ENCODE measurements around the gene SCN1B.

Gene SCN1B

DNA sequence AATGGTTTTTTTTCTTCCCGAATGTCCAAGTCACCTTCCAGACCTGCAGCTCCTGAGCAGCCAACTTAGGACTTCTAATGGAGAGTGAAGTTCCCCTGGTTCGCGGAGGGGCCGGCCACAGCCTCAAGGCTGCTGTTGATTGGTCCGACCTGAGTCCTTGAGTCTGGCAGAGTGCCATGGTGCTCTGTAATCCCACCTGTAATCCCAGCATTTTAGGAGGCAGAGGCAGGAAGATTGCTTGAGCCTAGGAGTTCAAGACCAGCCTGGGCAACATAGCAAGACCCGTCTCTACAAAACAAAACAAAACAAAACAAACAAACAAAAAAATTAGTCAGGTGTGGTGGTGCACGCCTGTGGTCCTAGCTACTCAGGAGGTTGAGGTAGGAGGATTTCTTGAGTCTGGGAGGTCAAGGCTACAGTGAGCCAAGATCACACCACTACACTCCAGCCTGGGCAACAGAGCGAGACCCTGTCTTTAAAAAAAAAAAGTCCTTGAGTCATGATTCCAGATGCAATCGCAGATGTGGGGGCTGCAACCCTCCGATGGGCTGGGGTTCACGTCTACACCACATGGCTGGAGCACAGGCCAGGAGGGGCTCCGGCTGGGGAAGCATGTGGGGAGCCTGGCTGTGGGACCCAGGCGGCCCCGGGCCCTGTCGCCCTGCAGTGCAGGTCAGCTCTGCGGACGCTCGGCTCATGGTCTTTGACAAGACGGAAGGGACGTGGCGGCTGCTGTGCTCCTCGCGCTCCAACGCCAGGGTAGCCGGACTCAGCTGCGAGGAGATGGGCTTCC, 28.9 kb downstream of the SCN1B start:
- DNase-seq = no peak

DNA sequence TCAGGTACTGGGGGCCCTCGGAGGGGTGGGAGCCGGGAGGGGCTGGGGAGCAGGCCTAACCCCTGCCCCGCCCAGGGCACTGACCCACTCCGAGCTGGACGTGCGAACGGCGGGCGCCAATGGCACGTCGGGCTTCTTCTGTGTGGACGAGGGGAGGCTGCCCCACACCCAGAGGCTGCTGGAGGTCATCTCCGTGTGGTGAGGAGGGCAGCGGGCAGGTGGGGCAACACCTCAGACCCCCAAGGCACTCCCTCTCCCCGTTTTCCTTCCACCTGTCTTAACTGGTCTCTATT, 29.5 kb downstream of the SCN1B start:
- DNase-seq = no peak

DNA sequence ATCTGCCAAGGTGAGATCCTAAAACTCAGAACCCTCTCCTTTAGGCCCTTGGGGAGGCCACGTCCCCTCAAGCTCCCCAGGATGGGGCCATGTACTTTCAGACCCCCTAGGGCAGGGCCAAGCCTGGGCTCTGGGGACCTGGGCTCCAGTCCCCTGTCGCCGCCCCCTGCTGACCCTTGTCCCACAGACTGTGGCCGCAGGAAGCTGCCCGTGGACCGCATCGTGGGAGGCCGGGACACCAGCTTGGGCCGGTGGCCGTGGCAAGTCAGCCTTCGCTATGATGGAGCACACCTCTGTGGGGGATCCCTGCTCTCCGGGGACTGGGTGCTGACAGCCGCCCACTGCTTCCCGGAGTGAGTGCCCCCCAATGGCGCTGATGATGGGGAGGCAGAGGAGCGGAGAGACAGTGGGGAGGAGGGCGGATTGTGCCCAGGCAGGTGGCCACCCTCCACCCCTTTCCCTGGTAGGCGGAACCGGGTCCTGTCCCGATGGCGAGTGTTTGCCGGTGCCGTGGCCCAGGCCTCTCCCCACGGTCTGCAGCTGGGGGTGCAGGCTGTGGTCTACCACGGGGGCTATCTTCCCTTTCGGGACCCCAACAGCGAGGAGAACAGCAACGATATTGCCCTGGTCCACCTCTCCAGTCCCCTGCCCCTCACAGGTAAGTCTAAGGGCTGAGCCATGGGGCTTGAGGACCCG, 30.0 kb downstream of the SCN1B start:
- DNase-seq = no peak

DNA sequence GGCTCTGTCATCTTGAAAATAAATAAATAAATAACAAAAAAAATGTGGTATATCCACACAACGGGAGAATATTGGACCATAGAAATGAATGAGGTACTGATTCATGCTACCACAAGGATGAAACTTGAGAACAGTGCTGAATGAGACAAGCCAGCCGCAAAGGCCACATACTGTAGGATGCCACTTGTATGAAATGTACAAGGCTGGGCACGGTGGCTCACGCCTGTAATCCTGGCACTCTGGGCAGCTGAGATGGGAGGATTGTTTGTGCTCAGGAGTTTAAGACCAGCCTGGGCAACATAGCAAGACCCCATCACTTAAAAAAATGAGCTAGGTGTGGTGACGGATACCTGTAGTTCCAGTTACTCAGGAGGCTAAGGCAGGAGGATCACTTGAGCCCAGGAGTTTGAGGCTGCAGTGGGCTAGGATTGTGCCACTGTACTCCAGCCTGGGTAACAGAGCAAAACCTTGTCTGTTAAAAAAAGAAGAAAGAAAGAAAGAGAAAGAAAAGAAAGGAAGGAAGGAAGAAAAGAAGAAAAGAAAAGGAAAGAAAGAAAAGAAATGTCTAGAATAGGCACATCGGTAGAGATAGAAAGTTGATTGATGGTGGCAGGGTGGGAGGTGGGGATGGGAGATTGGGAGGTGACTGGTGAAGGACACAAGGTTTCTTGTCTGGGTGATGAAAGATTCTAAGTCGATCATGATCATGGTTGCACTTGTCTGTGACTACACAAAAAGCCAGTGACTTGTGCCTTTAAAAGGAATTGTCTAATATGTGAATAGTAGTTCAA, 31.5 kb downstream of the SCN1B start:
- DNase-seq = no peak

DNA sequence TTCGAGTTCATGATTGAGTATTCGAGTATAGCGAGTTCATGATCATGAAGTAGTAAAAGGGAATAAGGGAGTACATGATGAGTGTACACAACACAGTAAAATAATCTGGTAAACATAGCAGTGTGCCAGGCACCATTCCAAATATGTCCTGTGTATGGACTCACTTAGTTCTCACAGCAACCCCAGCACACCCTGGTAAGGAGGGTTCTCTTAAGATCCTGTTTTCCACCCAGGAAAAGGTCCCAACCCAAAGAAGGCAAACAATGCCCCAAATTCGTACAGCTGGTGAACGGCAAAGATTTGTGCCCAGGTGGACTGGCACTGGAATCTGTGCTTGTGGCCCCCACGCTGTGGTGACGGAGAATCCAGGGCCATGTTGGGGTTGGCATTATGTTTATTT, 32.7 kb downstream of the SCN1B start:
- no peak for DNase-seq

DNA sequence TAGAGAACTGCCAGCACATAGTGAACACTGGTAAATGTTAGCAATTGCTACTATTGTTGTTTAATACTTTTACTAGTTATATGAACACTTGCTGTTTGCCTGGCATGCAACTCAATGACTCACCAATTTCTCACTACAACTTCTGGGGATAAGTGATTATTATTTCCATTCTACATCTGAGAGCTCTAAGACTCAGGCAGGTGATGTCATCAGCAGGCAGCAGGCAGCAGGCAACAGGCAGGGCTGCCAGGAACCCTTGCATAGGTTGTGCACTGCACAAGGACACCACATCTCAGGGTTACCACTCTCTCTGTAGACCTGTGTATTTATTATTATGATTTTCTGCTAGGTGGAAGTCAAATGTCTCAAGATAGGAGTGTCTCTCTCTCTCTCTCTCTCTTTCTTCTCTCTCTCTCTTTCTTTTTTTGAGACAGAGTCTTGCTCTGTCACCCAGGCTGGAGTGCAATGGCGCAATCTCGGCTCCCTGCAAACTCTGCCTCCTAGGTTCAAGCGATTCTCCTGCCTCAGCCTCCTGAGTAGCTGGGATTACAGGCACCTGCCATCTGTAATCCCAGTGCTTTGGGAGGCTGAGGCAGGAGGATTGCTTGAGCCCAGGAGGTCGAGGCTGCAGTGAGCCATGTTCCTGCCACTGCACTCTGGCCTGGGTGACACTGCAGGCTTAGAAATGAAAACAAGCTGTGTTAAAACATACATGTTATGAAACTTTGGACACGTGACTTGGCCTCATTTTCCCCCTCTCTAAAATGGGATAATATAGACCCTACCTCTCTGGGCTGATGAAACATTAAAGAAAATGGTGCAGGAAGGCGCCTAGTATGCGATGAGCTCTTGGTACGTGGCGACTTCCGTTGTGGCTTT, 33.9 kb downstream of the SCN1B start:
- peak in 1 of 2 experiments; percentile 26 for DNase-seq

DNA sequence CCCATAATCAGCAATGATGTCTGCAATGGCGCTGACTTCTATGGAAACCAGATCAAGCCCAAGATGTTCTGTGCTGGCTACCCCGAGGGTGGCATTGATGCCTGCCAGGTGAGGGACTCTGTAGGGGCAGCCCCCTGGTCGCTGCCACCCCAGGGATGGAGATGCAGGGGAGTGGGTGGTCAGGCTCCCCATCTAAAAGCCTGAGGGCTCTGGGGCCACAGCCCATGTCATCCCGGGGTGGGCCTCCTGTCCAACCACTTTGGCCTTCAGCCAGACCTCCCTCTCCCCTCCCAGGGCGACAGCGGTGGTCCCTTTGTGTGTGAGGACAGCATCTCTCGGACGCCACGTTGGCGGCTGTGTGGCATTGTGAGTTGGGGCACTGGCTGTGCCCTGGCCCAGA, 35.3 kb downstream of the SCN1B start:
- no peak for DNase-seq

DNA sequence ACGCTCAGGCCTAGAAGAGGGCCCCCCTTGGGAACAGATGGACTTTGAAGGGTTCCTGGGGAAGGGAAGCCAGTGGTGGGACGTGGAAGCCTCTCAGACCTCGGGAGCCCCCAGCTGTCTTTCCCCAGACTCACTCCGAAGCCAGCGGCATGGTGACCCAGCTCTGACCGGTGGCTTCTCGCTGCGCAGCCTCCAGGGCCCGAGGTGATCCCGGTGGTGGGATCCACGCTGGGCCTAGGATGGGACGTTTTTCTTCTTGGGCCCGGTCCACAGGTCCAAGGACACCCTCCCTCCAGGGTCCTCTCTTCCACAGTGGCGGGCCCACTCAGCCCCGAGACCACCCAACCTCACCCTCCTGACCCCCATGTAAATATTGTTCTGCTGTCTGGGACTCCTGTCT, 35.9 kb downstream of the SCN1B start:
- no peak for DNase-seq

DNA sequence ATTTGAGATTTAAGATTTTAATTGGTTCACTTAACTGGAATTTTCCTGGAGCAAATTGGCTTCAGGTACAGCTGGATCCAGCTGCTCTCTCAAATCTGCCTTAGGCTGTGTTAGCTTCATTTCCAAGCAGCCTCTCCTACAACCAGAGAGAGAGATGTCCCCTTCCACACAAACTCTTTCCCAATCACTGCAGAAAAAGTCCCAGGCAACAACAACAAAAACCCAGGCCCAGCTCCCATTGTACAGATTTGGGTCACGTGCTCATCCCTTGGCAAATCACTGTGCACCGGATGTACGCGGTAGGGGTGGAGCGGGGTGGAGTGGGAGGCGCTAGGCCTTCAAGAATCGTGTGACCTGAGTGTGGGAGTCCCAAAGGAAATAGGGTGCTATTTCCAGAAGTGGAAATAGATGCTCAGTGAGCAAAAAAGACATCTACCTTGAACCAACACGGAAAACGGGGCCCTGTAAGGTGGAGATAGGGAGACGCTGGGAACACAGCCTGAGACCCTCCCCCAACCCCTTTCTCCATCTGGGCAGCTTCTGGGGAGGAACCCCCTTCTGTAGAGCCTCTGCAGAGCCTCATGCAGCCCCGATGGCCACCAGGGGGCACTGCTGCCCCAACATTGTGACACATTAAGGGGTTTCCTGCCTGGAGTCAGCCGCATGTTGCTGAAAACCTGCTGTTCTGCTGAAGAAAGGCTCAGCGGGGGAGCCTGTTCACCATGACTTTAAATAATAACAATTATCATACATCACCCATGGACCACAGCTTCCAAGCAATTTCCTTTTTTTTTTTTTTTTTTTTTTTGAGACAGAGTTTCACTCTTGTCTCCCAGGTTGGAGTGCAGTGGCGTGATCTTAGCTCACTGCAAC, 36.7 kb downstream of the SCN1B start:
- DNase-seq = peak; percentile 83 to 91

DNA sequence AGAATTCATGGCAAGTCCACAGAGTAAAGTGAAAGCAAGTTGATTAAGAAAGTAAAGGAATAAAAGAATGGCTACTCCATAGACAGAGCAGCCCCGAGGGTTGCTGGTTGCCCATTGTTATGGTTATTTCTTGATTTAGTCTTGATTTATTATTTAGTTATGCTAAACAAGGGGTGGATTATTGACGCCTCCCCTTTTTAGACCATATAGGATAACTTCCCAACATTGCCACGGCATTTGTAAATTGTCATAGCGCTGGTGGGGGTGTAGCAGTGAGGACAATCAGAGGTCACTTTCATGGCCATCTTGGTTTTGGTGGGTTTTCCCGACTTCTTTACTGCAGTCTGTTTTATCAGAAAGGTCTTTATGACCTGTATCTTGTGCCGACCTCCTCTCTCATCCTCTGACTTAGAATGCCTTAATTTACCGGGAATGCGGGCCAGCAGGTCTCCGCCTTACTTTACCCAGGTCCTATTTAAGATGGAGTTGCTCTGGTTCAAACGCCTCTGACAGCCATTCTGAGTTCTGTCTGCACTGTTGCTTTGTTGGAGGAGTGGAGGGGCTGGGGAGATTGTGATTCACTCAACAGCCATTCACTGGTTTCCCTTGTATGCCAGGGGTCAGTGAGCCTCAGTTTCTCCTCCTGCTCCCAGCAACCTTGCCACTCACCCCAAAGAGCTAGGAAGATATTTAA, 38.8 kb downstream of the SCN1B start:
- DNase-seq = no peak

DNA sequence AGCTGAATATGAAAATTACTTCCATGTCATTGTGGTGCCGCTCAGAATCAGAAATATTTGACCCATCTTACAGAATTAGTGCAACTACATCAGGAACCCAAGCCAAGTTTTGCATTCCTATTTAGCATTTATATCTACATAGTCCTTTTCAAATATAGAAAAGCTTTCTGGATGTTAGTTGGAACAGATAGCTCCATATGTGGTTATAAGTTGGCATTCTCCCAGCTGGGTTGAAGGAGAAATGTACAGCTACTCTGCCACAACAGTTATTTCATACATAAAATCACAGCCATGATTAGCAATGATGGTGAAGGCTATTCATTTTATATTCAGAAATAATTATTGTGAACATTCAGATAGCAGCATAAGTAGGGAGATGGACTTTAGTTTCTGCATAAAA, 39.4 kb downstream of the SCN1B start:
- no peak for DNase-seq

DNA sequence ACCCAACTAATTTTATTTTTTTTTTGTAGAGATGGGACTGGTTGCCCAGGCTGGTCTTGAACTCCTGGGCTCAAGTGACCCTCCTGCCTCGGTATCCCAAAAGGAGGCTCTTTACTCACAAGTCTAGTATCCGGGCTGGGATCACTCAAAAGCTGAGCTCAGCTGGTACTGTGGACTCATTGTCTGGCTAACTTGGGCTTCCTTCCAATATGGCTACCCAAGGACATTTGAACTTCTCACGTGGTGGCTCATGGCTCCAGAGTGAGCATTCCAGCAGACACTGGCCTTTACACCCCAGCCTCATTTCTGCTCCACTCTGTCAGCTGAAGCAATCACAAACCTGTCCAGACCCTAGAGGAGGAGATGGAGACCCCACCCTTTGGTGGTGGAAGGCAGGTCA, 40.2 kb downstream of the SCN1B start:
- DNase-seq = no peak

DNA sequence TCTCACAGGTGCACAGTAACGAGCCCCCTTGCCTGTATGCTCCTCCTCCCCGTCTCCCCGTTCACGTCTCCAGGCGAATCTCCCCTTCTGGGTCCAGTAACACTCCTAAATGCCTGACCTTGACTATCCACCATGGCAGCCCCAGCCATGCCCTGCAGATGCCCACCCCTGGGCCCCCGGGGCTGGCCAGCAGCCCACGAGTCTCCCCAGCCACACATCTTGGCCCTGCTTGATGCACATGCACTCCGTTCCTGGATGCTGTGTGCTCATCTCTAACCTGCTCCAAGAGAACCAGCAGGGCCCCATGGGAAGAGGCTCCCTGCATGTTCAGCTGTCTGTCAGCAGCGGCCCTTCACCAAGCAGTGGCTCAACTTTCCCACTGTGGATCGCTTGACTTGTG, 43.2 kb downstream of the SCN1B start:
- DNase-seq = no peak

DNA sequence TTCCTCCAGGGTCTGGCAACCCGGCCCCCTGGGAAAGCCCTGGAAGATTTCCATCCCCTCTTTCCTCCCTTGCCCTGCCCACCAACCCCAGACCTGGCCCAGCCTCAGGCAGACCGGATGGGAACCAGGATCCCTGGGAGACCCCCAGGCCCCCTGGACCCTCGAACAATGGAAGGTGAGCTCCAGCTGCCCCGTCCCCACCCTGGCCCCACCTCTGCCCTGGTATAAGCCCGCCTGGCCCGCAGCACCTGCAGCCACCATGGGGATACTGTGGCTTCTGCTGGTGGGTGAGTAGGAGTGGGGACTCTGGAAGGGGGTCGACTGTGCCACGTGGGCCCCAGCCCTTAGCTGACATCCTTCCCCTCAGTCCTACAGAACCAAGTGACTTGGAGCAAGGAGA, 43.7 kb downstream of the SCN1B start:
- no peak for DNase-seq

DNA sequence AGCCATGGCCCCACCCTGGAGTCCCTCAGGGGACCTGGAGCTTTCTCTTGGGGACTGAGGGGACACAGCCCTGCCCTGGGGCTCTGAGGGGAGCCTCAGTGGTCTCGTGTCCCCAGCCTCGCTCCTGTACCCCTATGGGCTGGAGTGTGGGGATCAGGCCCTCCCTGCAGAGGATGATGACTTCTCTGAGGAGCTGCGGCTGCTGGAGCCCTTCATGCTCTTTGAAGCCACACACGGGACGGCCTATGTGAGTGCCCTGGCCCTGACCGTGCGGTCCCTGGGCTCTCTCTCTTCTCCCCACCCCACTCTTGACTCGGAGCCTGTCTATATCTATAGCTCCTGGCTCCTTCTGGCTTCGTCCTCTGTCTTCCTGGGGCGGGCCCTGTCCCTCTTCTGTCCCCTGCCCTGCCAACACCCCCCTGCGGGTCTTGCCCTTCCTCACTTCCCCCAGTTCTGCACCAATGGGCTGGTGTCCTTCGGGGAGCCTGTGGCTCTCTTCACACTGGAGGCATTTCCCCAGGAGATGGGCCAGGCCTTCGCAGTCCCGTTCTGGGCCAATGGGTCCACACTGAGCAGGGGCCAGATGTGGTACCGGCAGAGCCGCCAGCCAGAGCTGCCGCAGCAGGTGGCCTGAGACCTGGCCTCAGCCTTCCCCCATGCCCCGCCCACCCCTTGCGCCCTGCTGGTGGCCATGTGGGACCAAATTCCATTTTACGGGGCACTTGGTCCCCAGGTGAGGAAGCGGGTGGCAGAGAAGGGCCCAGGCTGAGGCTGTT, 44.3 kb downstream of the SCN1B start:
- DNase-seq = no peak

DNA sequence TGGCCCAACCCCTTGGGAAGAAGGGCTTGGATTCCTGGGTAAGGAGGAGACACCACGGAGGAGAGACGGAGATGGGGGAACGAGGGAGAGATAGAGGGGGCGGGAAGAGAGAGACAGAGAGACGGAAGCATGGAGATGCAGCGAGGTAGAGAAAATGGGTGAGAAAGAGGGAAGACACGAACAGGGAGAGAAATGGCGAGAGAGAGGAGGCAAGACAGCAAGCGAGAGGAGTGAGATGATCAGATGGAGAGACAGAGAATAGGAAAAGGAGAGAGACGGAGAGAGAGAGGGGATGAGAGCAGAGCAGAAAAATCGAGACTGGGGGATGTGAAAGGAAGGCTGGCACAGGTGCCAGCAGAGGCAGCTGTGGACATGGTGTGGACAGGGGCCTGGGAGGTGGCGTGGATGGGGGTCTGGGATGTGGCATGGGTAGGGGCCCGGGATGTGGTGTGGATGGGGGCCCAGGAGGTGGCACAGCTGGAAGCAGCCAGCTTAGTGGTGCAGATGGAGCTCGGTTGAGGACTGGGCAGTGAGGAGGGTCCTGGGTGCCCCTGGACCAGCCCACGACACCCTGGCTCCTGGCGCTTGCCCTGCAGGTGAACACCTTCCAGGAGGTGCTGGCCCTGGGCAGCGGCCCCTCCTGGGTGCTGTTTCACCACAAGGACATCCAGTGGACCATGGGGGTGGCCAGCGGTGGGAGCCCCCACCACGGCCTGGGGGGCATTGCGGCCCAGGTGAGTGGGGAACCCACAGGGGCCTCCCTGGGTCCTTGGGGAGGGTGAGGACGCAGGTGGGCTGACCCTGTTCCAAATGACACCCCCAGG, 45.1 kb downstream of the SCN1B start:
- no peak for DNase-seq

DNA sequence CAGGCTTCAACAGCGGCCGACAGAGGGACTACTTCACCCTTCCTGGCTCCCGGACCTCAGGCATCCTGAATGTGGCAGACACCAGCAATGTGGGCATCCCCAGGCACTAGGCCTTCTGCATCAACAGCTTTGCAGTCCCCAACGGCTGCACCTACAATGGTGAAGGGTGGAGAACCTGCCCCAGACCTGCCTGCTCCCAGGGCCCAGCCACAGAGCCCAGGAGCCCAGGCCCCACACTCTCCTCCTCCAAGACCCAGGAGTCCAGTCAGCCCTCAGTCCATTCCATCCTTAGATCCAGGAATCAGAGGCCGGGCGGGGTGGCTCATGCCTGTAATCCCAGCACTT, 45.7 kb downstream of the SCN1B start:
- no peak for DNase-seq

DNA sequence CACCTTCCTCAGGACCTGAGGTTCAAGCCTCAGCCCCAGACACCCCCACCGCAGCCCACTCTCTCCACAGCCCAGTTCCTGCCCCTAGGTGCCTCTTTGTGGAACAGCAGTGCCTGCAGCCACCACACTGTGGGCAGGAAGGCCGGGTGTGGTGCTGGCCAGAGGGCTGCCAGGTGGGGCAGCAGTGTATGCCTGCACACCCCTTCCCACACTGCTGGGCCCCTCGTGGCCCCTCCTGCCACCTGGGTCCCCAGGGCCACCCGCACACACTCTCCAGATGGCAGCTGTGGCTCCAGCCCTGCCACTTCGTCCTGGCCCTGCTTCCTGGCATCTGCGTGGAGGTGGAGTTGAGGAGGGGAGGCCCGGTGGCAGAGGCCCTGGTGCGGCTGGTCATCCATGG, 46.4 kb downstream of the SCN1B start:
- DNase-seq = no peak

DNA sequence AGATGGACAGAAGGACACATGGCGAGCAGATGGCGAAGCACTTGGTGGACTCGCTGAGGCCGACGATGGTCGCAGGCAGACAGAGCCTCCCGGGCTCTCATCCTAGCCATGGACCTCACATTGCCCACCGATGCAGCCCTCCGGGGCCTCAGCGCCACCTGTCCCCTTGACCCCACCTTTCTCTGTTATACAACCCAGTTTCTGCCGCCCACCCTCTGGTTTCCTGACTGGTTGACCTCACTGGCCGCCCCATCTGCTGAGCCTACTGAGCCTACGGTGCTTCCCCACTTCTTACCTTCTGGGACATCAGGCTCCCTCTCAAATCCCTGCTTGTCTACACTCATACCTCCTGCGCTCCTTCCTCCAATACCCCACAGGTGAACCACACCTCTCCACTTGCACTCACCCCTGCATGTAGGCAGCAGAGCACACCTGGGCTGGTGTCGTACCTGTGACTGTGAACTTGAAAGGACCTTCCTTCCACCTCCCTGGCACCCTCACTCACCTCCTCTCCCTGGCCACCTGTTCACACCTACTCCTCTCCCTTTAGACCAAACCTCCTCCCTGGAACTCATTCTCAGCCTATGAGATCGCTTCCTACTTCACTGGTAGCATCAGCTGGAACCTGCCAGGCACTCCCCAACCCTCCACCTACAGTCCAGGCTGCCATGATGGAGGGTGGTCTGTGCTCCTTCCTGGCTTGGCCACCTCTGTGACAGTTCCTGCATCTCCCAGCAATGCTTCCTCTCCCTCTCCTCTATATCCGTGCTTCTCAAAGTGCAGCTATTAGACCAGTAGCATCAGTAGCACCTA, 47.3 kb downstream of the SCN1B start:
- DNase-seq = no peak
